Osteocyte (in vitro differentiated cells): Measurements from ENCODE around the gene KCNF1. TPM values are rescaled to one million over a fixed set of nuclear protein-coding genes. Genes with fewer than 3 reads are reported as not detected.

ENCODE experiments used
- DNase-seq: peaks from one replicate; pipeline ENCODE4 v3.0.0; 2021; ENCODE audit warnings: mixed read lengths; ENCODE audit not compliant: unreplicated experiment; ENCODE audit errors: extremely low spot score
- H3K27ac Mint-ChIP-seq: one replicate; pipeline ENCODE4 v1.8.0; 2021; ENCODE audit warnings: mild to moderate bottlenecking, mixed read lengths; ENCODE audit not compliant: unreplicated experiment
- H3K27me3 Mint-ChIP-seq: one replicate; pipeline ENCODE4 v1.8.0; 2021; ENCODE audit warnings: mixed read lengths; ENCODE audit not compliant: unreplicated experiment
- H3K36me3 Mint-ChIP-seq: one replicate; pipeline ENCODE4 v1.8.0; 2021; ENCODE audit warnings: mixed read lengths; ENCODE audit not compliant: unreplicated experiment
- H3K4me1 Mint-ChIP-seq: one replicate; pipeline ENCODE4 v1.8.0; 2021; ENCODE audit warnings: mixed read lengths; ENCODE audit not compliant: unreplicated experiment
- H3K4me3 Mint-ChIP-seq: one replicate; pipeline ENCODE4 v1.8.0; 2021; ENCODE audit warnings: mild to moderate bottlenecking, moderate library complexity, mixed read lengths; ENCODE audit not compliant: unreplicated experiment
- H3K9me3 Mint-ChIP-seq: one replicate; pipeline ENCODE4 v1.8.0; 2021; ENCODE audit warnings: mixed read lengths; ENCODE audit not compliant: unreplicated experiment
- CTCF ChIP-seq: fragments of 200-600 bp; sonication (generic); IDR thresholded peaks from 2 replicates; pipeline ENCODE4 v1.5.0; 2021; ENCODE audit warnings: antibody characterized with exemption, mild to moderate bottlenecking, moderate library complexity
- total RNA-seq: library from RNA; stranded (reverse); gene quantifications from 2 replicates; pipeline ENCODE4 v1.2.1, GENCODE V29; 2021

The KCNF1 gene
- total RNA-seq, 1 donor from 2014 or later, result not detected

DNA sequence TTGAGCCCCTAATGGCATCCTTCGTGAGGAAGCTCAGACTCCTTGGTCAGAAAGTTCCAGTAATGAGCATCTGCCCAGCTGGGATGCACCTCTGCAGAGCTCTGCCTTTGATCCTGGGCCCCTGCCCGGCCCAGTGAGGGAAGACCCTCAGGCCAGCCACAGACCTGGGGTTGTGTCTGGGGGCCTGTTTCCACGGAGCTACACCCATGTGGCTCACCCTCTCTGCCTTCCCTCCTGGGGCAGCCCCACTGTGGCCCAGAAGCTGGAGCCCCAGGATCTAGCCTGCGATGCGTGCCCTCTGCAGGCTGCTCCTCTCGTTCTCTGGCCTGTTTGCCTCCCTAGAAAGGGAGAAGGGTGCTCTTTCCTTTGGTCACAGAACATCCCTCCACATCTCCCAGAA lies 9.8 kb downstream of the KCNF1 start:
- no peak overlapping the region for H3K4me3 Mint-ChIP-seq
- no peaks in the 10 kb centered on the region for H3K4me1 Mint-ChIP-seq
- H3K27me3 Mint-ChIP-seq, result peaks cover 20% of the 10 kb centered on the region
- H3K27ac Mint-ChIP-seq, result no peak overlapping the region
- no peak for DNase-seq
- no peaks in the 10 kb centered on the region for H3K36me3 Mint-ChIP-seq
- no peak for TF ChIP-seq CTCF
- H3K9me3 Mint-ChIP-seq, result no peaks in the 10 kb centered on the region

DNA sequence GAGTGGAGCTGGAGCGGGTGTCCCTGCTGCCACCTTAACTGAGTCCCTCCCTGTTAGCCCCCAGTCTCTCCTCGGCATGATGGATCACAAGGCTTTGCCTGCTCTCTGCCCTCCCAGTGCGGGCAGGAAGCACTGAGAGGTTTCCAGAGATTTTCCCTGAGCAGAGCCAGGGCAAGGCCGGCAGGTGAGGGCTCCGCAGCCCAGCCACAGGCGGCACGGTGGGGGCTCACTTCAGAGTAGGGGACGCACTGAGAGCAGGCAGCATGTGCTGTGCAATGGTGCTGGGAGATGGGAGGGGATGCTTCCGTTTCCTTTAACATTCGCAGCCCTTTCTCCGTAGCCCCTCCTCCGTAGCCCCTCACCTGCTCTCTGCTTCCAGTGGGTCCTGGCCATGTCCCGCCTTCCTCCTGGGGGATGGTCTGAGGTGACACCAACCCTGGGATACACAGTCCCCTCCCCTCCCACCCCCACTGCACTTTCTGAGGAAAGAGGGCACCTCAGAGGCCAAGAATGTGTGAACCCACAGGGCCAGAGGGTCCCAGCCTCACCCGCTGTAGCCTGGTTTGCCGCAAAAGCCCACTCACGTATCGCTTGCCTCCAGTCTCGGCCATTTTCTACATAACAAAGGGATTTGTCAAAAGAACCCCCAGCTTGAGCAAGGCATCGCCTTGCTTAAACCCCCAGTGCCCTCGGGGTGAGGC lies 10.7 kb downstream of the KCNF1 start:
- no peaks in the 10 kb centered on the region for H3K4me1 Mint-ChIP-seq
- H3K9me3 Mint-ChIP-seq, result no peaks in the 10 kb centered on the region
- DNase-seq, result no peak
- H3K4me3 Mint-ChIP-seq, result no peak overlapping the region
- no peaks in the 10 kb centered on the region for H3K36me3 Mint-ChIP-seq
- no peak overlapping the region for H3K27ac Mint-ChIP-seq
- H3K27me3 Mint-ChIP-seq, result peaks cover 26% of the 10 kb centered on the region
- TF ChIP-seq CTCF, result no peak

DNA sequence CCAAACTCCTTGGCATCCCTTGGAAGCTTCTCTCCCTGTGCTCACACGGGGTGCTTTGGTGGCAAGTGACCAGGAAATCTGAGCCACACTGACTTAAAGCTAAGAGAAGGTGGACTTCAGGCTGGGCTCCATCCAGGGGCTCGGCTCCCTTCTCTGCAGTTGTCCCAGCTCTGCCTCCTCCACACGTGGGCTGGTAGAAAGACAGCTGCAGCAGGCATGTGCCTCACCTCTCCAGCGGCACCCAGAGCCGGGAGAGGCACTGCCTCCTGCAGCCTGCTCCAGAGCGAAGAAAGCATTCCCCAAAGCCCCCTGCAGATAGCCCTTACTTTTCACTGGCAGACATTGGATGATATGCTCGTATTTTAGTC lies 11.3 kb downstream of the KCNF1 start:
- H3K27ac Mint-ChIP-seq, result no peak overlapping the region
- H3K9me3 Mint-ChIP-seq, result no peaks in the 10 kb centered on the region
- H3K4me1 Mint-ChIP-seq, result no peaks in the 10 kb centered on the region
- DNase-seq, result no peak
- H3K27me3 Mint-ChIP-seq, result peaks cover 31% of the 10 kb centered on the region
- H3K4me3 Mint-ChIP-seq, result no peak overlapping the region
- H3K36me3 Mint-ChIP-seq, result no peaks in the 10 kb centered on the region
- no peak for TF ChIP-seq CTCF

GRCh38 chr2:10923965-10924364 lies 12.2 kb downstream of the KCNF1 start:
- H3K36me3 Mint-ChIP-seq, result no peaks in the 10 kb centered on the region
- peaks cover 38% of the 10 kb centered on the region for H3K27me3 Mint-ChIP-seq
- no peak overlapping the region for H3K4me3 Mint-ChIP-seq
- no peak for TF ChIP-seq CTCF
- no peaks in the 10 kb centered on the region for H3K4me1 Mint-ChIP-seq
- DNase-seq, result no peak
- H3K27ac Mint-ChIP-seq, result no peak overlapping the region
- no peaks in the 10 kb centered on the region for H3K9me3 Mint-ChIP-seq

DNA sequence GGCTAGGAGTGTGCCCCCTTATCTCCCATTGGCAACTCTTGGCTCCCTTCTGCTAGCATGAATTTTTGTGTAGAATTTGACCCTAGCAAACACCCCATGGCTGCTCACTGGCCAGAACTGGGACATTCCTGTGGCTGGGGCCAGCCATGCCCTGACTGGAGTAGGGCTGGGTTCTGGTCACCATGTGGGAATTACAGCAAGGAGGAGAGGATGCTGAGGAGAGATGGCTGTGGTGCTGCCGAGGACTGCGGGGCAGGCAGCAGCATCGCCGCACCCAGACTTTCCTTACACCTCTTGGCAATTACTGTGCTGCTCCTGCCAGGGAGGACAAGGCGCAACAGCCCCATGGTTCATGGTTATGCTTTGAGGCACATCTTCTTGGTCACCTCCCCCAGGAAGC lies 12.7 kb downstream of the KCNF1 start:
- Mint-ChIP-seq H3K9me3 (no peaks in the 10 kb centered on the region), H3K4me3 (no peak overlapping the region), H3K27me3 (peaks cover 42% of the 10 kb centered on the region), H3K27ac (no peak overlapping the region), H3K4me1 (no peaks in the 10 kb centered on the region), H3K36me3 (no peaks in the 10 kb centered on the region)
- no peak for TF ChIP-seq CTCF
- DNase-seq, result no peak
